Embryonic facial prominence (tissue), 1 donor: ENCODE data around the gene FNDC3A.
"Not testable (repeated sequence)": the region's sequence is repeated elsewhere in the genome, so short reads cannot be mapped to it uniquely, and the experiment has no call there.

Experiments
- DNase-seq: peaks from one replicate; pipeline ENCODE4 v3.0.0-alpha.2; 2016; ENCODE audit errors: extremely low spot score

The FNDC3A gene

DNA sequence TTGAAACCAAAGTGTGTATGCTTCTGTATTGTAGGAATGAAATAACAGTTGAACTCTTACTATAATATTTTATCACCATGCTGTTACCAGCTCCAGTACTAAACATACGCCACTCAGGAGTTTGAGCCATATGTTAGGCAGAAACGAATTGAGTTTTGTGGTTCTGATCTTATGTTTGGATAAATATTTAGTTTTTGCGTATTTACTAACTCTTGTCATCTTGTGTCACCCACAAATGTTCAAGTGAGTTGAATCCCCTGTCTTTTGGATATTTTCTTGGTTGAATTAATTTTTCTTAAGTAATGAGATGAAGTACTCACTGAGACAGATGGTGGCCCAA lies 1.5 kb downstream of the FNDC3A start:
- no peak for DNase-seq

DNA sequence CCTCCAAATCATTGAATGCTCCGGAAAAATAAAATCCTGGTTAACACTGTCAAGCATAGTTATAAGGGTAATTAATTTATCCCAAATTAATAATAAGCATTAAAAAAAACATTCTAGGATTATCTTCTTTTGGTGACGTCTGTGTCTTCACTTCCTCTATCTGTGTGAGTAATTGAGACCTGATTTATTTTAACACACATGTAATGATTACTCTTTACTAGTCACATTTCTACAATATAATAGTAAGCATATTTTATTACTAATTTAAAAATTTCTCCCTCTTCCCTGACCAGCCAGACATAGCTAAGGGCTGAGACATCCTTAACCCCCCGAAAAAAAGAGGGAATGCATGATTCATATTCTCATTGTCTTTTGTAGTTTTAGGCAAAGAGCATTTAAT lies 2.3 kb downstream of the FNDC3A start:
- DNase-seq = no peak

DNA sequence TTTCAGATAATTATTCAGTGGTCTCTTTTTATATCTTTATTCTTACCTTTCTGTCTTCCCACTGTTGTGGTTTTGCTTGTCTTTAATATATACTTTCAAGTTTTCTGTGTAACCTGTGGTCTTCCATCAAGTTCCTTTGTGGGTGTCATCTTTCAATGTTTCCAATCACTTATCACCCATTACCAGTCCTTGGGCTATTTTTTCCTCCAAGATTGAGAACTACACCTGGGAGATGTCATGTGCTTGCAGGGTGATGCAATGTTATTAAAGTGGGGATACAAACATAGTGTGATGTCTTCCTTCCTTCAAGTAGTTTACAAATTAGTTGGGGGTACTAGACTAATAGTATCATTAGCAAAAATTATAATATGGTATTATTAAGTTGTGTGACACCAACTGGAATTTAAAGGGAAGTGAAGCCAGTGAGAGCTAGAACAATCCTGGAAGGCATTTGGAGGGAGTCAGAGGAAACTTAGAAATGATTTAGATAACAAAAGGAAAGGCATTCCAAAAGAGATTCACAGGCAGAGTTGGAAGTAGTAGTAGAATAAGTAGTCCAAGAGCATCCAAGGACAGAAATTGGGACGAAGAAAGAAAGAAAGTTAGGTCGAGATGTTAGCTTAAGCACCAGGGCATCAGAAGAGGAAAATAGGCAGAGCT lies 3.4 kb downstream of the FNDC3A start:
- DNase-seq = no peak

DNA sequence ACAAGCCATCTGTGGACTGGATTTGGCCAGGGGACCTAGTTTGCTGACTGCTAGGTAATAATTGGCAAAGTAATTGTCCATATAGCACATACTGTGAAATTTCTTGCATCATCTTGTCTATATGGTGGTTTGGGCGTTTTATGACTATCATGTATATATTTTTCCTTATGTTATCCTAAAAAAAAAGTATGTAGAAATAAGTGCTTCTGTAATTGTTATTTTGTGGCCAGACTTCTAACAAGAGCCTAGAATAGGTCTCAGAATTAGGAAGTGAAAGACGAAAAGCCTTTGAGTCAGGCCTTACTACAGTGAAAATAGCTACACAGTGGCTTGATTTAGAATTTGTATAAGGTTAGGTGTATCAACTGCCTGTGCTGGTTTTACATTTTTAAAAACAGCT lies 4.2 kb downstream of the FNDC3A start:
- DNase-seq = no peak

DNA sequence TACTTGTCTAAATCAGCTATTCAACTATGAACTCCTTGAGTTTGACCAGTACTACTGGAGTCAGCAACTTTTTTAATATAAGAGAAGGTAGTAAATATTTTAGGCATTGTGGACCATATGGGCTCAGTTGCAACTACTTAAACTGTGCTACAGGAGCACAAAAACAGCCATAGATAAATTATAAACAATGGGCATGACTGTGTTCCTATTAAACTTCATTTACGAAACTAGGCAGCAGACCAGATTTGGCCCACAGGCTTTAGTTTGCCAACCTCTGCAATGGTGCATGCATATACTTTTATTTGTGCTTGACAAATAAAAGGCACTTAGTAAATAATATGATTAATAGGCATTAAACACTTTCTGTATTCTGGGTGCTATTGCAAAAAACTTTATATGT lies 7.6 kb downstream of the FNDC3A start:
- DNase-seq = no peak

DNA sequence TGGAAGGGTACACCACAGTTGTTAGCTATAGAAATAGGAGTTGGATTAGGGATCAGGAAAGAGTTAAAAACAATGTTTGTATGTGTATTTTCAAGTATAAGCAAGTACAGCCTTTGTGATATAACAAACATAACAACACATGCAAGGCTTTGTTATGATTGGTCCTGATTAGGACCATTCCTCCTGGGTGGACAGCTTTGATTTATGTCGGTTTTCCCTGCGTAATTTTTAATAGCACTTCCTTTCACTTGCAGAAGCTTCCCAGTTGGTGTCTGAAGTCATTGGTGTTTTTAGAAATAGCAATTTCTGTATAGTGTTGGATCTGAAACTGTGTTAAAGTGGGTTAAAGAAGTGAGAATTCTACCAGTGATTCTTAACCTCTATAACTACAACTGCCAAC lies 10.0 kb downstream of the FNDC3A start:
- DNase-seq = no peak

DNA sequence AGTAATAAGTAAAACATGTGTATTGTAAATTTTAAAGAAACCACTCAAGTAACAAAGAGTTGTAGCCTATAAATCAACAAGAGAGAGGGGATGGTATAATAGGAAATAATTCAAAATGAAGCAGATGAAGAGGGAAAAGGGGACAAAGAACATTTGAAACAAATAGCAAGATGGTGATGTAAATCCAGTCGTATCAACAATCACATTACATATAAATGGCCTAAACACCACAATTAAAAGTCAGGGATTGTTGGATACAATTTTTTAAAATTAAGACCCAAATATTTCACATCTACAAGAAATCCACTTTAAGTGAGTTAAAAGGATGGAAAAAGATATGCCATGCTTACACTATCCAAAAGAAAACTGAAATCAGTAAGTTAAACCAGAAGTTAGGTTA lies 15.2 kb downstream of the FNDC3A start:
- DNase-seq = no peak

DNA sequence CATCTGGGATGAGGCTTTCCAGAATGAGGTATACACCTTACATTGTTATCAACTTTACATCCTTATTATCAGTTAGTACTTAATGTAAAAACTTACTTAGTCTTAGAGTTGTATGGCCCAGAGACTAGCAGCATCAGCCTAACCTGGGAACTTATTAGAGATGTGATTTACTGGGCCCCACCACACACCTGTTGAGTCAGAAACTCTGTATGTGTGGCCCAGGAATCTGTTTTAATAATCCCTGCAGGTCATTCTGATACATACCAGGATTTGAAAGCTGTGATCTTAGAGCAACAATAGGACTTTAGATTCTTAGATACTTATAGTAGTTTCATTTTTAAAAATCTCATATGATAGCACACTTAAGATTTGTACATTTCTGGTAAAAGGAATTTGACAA lies 17.4 kb downstream of the FNDC3A start:
- DNase-seq = no peak

DNA sequence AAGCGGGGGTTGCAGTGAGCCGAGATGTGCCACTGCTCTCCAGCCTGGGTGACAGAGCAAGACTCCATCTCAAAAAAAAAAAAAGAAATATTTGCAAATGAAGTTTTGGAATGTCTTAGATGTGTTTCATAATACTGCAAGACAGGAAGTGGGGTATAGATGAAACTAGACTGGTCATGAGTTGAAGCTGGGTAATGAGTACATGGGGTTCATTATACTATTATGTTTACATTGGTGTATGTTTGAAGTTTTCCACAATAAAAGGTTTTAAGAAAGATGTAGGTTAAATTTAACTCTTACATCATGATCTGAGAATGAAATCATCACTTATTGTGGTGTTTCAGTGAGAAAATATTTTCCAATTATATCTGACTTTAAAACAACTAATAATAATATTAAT lies 19.0 kb downstream of the FNDC3A start:
- DNase-seq = no peak

DNA sequence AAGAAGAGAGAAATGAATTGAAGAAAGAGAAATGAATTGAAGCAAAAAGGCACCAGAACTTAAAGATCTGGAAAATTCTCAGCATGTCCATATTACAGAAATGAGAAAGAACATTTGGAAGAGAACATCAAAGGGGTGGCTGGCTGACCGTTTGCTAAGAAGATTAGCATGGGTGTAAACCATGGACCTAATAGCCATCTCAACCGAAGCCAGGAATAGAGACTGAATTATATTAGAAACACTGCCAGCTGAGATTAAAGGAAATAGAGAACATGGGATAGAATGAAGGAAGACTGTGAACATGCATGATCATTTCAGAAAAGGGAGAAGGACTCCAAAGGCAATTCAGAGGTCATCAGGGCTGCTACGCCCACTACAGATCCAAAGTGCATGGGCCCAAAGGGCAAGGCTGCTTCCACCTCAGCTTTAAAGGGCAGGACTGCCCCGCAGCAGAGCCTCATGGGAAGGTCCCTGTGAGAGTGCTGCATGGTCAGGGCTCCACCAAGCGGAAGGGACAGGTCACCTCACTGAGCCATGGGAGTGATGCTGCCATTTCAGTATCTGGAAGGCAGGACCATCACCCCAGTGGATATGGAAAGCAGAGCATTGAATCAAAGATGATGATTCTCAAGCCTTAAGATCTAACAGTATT lies 23.1 kb downstream of the FNDC3A start:
- no peak for DNase-seq

DNA sequence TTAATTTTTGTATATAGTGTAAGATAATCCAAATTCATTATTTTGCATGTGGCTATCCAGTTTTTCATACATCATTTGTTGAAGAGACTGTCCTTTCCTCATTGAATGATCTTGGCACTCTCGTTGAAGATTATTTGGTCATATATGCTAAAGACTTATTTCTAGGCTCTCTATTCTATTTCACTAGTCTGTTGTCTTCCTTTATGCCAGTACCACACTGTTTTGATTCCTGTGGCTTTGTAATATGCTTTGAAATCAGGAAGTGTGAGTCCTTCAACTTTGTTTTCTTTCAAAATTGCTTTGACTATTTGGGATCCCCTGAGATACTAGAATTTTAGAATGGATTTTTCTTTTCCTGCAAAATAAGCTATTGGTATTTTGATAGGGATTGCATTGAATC lies 24.5 kb downstream of the FNDC3A start:
- DNase-seq = no peak

DNA sequence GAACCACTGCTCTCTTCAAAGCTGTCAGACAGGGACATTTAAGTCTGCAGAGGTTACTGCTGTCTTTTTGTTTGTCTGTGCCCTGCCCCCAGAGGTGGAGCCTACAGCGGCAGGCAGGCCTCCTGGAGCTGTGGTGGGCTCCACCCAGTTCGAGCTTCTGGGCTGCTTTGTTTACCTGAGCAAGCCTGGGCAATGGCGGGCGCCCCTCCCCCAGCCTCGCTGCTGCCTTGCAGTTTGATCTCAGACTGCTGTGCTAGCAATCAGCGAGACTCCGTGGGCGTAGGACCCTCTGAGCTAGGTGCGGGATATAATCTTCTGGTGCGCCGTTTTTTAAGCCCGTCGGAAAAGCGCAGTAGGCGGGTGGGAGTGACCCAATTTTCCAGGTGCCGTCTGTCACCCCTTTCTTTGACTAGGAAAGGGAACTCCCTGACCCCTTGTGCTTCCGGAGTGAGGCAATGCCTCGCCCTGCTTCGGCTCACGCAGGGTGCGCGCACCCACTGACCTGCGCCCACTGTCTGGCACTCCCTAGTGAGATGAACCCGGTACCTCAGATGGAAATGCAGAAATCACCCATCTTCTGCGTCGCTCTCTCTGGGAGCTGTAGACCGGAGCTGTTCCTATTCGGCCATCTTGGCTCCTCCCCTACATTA lies 43.4 kb downstream of the FNDC3A start:
- not testable (repeated sequence) for DNase-seq

DNA sequence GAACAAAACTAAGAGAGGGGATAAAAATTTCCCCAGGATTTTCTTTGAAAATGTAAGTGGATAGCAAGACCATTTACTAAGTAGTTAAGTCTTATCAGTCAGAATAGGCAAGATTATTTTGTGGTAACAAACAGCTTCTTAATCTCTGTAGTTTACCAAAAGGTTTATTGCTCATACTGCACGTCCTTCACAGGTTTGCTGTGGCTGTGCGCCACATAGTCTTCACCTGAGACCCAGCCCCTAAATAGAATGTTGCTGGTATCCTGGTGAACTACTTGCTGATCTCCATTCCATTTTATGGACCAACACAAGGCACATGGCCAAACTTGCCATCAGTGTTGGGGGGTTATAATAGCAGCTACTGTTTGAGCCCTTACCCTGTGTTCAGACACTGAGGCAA lies 44.6 kb downstream of the FNDC3A start:
- no peak for DNase-seq

DNA sequence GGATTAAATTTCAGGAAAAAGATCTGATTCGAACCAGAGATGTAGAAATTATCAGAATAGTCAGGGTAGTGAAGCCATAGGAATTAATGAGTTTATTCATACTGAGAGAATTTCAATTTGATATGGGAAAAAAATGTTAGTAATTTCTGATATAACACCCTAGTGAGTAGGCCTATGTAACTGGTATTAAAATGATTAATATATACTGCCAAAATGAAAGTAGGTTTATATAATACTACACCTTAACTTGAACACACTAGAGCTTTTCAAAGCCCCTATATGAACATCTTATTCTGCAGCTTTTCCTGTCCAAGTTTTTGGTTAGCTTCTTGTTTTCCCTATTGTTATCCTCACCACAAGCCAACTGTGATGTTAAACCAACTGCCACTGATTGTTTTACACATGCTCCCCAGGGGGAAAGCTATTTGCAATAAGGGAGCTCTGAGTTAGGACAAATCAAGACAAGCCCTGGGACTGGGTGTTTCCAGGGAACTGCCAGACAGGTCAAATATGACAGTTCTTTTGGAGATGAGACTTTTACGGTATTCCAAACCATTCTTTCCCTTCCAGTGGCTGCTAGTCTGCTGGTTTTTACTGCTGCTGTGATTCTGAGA lies 45.3 kb downstream of the FNDC3A start:
- DNase-seq = no peak

DNA sequence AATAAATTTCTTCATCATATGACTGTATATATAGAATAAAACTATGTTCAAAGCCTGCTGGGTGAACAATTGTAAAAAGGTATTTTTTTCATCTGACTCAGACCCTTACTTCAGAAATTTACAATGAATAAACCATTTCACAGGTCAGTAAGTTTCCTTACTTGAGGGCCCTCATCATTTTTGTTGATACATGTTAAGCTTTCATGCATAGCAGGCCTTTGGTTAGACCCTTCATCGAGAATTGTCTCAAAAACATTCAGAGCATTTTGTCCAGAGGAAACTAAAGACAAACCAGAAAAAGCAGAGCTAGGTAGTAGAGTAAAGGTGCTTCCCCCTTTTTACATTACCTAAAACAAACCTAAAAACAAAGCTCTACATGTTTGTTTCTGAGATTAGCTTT lies 46.2 kb downstream of the FNDC3A start:
- DNase-seq = no peak

DNA sequence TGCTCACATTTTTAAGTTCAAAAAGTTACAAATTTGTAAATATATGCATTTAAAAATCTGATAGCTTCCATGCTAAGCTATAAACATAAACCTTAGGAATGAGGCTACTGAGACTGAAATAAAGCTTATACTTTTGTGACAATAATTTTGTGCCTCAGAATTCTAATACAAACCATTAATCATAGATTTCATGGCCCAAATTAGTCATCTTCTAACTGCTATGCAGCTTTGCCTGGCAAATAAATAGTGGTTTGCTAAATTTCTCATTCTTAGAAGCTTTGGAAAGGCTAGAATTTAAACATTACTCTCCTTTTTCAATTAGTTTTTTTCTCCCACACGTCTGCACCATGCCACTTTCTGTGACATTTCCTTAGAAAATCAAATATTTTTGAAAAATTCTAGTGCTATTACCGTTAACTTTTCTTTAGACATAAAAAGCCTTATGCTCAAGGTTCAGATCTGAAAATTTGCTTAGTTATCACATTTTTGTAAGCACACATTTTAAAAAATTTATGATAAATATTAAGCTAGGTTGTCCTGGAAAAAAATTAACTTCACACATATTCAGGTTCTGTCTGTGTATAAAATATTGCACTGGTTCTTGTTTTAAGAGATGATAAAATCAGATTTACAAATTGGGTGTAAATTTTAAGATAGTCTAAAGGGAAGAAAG lies 46.9 kb downstream of the FNDC3A start:
- DNase-seq = no peak

DNA sequence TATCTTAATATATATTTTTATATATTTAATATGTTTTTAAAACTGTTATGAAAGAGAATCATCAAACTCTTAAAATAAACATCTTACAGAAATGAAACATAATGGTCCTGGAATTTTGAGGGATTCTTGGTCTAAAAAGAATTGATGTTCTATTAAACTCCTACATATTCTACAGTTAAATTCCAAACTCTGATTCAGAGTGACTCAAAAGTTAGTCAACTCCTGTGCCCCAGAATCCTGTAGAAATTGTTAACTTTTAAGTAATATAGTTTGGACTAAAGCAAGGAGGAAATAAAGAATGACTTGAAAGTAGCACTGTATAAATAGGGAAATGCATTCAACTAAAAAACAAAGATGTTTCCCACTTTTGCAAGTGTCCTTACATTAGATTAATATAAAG lies 47.7 kb downstream of the FNDC3A start:
- DNase-seq = no peak

DNA sequence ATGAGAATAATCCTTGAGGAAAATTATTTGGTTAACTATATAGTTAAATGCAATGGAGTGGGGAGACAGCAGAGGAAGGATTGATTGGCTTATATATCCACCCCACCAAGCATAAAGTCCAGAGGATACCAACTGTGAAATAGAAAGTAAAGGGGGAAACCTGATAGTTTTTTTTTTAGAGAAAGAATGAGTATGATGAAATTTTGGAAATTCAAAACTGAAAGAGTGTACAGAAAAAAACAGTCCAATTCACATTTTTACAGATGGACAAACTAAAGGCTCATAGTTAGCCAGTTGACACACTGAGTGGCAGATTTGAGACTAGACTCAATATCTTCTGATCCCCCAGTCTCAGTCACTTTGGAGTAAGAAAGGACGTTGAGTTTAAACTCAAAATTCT lies 51.1 kb downstream of the FNDC3A start:
- no peak for DNase-seq

DNA sequence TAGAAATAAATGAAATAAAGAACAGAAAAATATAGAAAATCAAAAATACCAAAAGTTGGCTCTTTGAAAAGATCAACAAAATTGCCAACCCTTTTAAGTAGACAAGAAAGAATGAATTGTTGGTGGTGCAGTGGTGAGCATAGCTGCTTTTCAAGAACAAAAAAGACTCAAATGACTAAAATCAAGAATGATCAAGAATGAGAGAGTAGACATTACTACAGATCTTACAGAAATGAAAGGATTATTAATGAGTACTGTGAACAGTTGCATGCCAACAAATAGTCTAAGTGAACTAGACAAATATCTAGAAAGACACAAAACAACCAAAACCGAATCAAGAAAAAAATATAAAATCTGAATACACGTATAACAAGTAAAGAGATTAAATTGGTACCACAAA lies 53.9 kb downstream of the FNDC3A start:
- no peak for DNase-seq

DNA sequence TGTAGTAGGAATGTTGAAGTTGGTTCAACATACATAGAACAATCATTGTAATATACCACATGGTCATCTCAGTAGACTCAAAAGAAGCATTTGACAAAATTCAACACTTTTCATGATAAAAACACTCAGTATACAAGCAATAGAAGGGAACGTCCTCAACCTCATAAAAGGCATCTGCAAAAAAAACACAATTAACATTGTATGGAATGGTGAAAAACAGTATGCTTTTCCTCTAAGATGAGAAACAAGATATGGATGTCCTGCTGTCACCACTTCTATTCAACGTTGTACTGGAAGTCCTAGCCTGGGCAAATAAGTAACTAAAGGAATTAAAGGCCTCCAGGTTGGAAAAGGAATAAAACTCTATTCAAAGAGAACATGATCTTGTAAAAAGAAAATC lies 54.5 kb downstream of the FNDC3A start:
- no peak for DNase-seq

DNA sequence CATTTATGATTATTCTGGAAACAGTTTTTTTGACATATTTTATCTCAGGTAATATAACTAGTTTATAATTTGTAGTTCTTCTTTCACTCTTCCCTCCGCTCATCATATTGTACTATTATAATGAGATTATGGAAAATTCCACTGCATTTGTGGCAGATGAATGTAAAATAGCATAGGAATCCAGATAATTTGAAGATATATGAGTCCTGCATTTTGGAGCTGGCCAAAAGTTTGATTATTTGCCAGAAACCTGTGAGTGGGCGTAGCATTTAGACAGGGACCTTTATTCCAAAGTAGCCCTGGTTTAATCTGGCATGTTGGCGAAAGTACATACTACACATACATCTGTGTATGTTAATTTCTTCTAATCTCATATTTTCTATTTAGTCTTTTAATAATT lies 65.2 kb downstream of the FNDC3A start:
- no peak for DNase-seq

DNA sequence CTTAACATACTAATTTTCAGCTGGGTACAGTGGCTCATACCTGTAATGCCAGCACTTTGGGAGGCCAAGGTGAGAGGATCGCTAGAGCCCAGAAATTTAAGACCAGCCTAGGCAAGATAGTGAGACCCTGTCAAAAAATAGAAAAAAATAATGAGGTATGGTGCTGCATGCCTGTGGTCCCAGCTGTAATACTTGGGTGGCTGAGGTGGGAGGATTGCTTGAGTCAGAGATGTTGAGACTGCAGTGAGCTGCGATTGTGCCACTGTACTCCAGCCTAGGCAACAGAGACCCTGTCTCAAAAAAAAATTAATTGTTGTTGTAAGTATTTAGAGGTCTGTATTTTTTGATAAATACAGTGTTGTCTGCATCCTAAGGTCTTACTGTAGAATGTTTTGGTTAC lies 66.8 kb downstream of the FNDC3A start:
- DNase-seq = no peak

DNA sequence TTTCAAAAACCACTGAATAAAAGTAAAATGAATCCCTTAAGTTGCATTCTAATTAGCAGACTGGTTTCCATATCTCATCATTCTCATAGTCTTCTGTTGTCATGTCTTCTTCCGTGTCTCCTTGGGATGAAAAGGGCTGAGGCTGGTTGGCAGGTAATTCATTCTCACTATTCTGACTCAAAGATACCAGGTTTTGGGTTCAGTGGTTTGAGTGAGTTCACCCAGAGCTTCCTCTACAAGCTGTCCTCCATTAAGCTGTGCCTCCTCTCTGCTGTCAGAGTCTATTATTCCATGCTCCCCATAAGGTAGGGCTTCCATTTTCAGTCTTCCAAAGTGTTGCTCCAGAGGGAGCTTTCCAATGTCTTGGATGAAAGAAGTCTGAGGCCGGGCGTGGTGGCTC lies 68.3 kb downstream of the FNDC3A start:
- DNase-seq = no peak
